Smooth muscle cell (in vitro differentiated cells): ENCODE measurements around the gene TLE1. TPM values are rescaled to one million over a fixed set of nuclear protein-coding genes. Genes with fewer than 3 reads are reported as not detected.

Experiments
- DNase-seq: peaks from one replicate; lab custom pipeline; 2025; ENCODE audit not compliant: unreplicated experiment; lab: John Stamatoyannopoulos, UW
- H2AFZ ChIP-seq: fragments of 200-600 bp; sonication (generic); 2 replicates; pipeline ENCODE4 v1.6.0; 2016; ENCODE audit warnings: antibody characterized with exemption, low read depth, mild to moderate bottlenecking
- H3F3A ChIP-seq: fragments of 200-600 bp; sonication (generic); 2 replicates; pipeline ENCODE4 v1.6.0; 2017; ENCODE audit warnings: antibody characterized with exemption, low read depth
- H3K27ac ChIP-seq: fragments of 200-600 bp; sonication (generic); 2 replicates; pipeline ENCODE4 v1.5.1; 2016; ENCODE audit warnings: low read depth, mild to moderate bottlenecking
- H3K27me3 ChIP-seq: fragments of 200-600 bp; sonication (generic); 2 replicates; pipeline ENCODE4 v1.6.1; 2016; ENCODE audit warnings: low read depth, mild to moderate bottlenecking
- H3K36me3 ChIP-seq: fragments of 200-600 bp; sonication (generic); 2 replicates; pipeline ENCODE4 v1.5.1; 2016; ENCODE audit warnings: low read depth
- H3K4me1 ChIP-seq: fragments of 200-600 bp; sonication (generic); 2 replicates; pipeline ENCODE4 v1.5.1; 2016; ENCODE audit warnings: low read depth
- H3K4me2 ChIP-seq: fragments of 200-600 bp; sonication (generic); 2 replicates; pipeline ENCODE4 v1.6.0; 2016; ENCODE audit warnings: mild to moderate bottlenecking
- H3K4me3 ChIP-seq: fragments of 200-600 bp; sonication (generic); 2 replicates; pipeline ENCODE4 v1.5.1; 2016; ENCODE audit warnings: mild to moderate bottlenecking
- H3K79me2 ChIP-seq: fragments of 200-600 bp; sonication (generic); 2 replicates; pipeline ENCODE4 v1.6.0; 2016; ENCODE audit warnings: low read depth, mild to moderate bottlenecking
- H3K9ac ChIP-seq: fragments of 200-600 bp; sonication (generic); 2 replicates; pipeline ENCODE4 v1.6.0; 2016; ENCODE audit warnings: low read depth
- H3K9me3 ChIP-seq: fragments of 200-600 bp; sonication (generic); replicated peaks from 2 replicates; pipeline ENCODE4 v1.5.1; 2016; ENCODE audit warnings: low read depth
- H4K20me1 ChIP-seq: fragments of 200-600 bp; sonication (generic); 2 replicates; pipeline ENCODE4 v1.6.0; 2016; ENCODE audit warnings: low read depth
- CTCF ChIP-seq: fragments of 200-600 bp; sonication (generic); IDR thresholded peaks from 2 replicates; pipeline ENCODE4 v1.5.1; 2017; ENCODE audit warnings: borderline replicate concordance, mild to moderate bottlenecking, antibody characterized with exemption; ENCODE audit not compliant: insufficient read depth, poor library complexity, severe bottlenecking
- WGBS: methylation state at CpG from one replicate; pipeline ENCODE4 v1.1.7; 2016; ENCODE audit warnings: low lambda C conversion rate; 5-methylcytosine and 5-hydroxymethylcytosine counted together
- polyA plus RNA-seq: library from polyadenylated mRNA; unstranded; fragments of >200 nt; fragmentation: Nextera tagmentation; extraction: Ambion mirVana; gene quantifications from 2 replicates; pipeline ENCODE4 v1.2.1, GENCODE V29; 2016
- total RNA-seq: library from RNA; depleted of rRNA; stranded (reverse); fragments of >200 nt; gene quantifications from 2 replicates; pipeline ENCODE4 v1.2.3, GENCODE V29; 2014

The TLE1 gene
- total and polyA plus RNA-seq, 2 experiments from 2014 or later, result 32.5 to 35.2 TPM

DNA sequence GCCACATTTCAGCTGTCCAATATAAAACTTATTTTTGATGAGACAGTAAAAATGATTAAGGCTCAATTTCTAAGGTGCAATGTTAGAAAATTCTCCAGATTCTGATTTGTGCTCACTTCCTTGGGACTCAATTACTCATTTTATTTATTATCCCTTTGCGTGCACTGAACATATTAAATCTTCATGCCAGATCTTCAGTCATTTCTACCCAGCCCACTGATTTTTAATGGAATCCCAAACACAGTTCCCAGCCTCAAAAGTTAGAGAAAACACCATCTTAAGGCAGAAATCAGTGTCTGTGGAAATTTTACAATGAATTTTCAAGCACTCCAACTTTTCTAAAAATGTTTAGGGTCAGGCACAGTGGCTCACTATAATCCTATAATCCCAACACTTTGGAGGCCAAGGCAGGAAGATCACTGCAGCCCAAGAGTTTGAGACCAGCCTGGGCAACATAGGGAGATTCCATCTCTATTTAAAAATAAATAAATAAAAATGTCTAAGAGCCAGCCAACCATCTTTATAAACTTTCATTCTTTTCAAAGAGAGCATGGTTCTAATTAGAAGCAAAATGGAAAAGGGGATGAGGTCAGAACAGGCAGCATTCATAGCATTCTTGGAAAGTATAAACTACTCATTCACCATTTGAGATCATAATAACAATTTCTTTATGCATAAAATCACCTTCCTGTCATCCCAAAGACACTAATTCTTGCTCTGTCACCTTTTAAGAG is 53.7 kb downstream of the TLE1 start:
- 97% methylated on average over 1 of the region's 1 CpG for WGBS
- H3K27ac ChIP-seq, result no peak overlapping the region

GRCh38 chr9:81634915-81635516 is 54.3 kb downstream of the TLE1 start:
- Histone ChIP-seq H3K9me3 (no peaks in the 10 kb centered on the region), H4K20me1 (no peaks in the 10 kb centered on the region), H3K27ac (no peak overlapping the region), H3K4me2 (no peak overlapping the region), H3K4me1 (peaks cover 14% of the 10 kb centered on the region), H3K27me3 (no peaks in the 10 kb centered on the region), H3F3A (no peaks in the 10 kb centered on the region), H2AFZ (no peak overlapping the region), H3K36me3 (no peaks in the 10 kb centered on the region), H3K79me2 (no peaks in the 10 kb centered on the region), H3K9ac (no peak overlapping the region), H3K4me3 (no peak overlapping the region)
- no peak for TF ChIP-seq CTCF
- WGBS, result 58% methylated on average over 5 of the region's 5 CpGs
- DNase-seq, result no peak

More for the DNA sequence above, 53.7 kb downstream of the TLE1 start:
- DNase-seq, result no peak
- Histone ChIP-seq H2AFZ (no peak overlapping the region), H3F3A (no peaks in the 10 kb centered on the region), H3K27me3 (no peaks in the 10 kb centered on the region), H3K9ac (no peak overlapping the region), H3K4me2 (no peak overlapping the region), H3K4me3 (no peak overlapping the region), H3K4me1 (peaks cover 14% of the 10 kb centered on the region), H3K79me2 (no peaks in the 10 kb centered on the region), H3K36me3 (no peaks in the 10 kb centered on the region), H4K20me1 (peaks cover 4% of the 10 kb centered on the region), H3K9me3 (no peaks in the 10 kb centered on the region)
- no peak for TF ChIP-seq CTCF

DNA sequence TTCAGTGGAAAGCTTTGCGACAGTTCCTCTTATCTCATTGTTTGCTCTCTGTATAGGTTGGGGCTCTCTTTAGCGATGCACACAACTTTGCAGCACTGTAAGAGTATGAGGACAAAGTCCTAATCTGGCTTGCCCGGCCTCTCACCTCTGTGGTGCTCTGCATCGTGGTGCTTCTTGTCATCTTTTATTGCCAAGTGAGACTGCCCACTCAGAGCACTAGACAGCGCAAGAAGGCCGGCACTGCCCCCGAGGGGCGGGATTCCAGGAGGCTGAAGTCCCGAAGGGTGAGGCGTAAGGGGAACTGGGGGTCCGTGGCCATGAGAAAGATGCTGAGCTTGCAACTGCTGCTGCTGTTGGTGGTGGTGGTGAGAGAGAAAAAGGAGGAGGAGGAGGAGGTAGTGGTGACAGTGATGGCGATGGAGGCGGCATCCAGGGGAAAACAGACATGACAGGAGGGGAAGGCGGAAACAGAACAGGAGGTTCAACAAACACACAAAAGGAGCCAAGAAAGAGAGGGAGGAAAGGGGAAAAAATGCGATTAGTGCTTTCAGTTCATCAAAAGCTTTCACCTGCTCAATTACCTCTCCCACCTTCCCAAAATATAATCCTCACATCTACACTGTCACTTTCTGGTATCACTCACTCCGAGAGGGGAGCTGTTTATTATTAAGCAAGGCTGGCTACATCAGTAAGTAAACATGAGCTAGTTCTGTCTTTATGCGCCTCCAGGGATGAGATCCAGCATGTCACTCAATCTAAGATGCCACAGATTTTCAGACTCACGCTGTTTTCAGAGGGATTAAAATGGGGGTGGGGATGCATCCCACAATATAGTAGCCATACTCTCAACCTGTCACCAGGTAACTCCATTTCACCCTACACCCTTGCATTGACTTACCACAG is 55.1 kb downstream of the TLE1 start:
- peaks cover 14% of the 10 kb centered on the region for H3K4me1 ChIP-seq
- no peaks in the 10 kb centered on the region for H4K20me1 ChIP-seq
- no peak overlapping the region for H3K4me2 ChIP-seq
- no peak overlapping the region for H3K4me3 ChIP-seq
- H3K27me3 ChIP-seq, result no peaks in the 10 kb centered on the region
- H3K9me3 ChIP-seq, result no peaks in the 10 kb centered on the region
- no peak overlapping the region for H2AFZ ChIP-seq
- no peaks in the 10 kb centered on the region for H3K36me3 ChIP-seq
- 93% methylated on average over 18 of the region's 18 CpGs for WGBS
- no peak for TF ChIP-seq CTCF
- H3K27ac ChIP-seq, result no peak overlapping the region
- no peak for DNase-seq
- H3F3A ChIP-seq, result no peaks in the 10 kb centered on the region
- no peak overlapping the region for H3K9ac ChIP-seq
- H3K79me2 ChIP-seq, result no peaks in the 10 kb centered on the region
